HepG2 (cell line): Measurements from ENCODE around the gene POLE4. TPM values are rescaled to one million over a fixed set of nuclear protein-coding genes. Genes with fewer than 3 reads are reported as not detected.

Experiments
- ATAC-seq: fragments of 200-7000 bp; cut with Tn5 transposase; 3 replicates; pipeline ENCODE4 v1.9.1; 2020; ENCODE audit warnings: mild to moderate bottlenecking, moderate library complexity
- BruUV-seq: library from RNA; stranded (reverse); fragments of 400-500 nt; replicated peaks from 2 replicates; lab custom pipeline; 2021; lab: Mats Ljungman, UMichigan
- CTCF ChIA-PET: fragments of 300-600 bp; formaldehyde crosslinking; extraction: SDS; loops from one replicate; lab custom pipeline; 2021; ENCODE audit warnings: low total read pairs, inconsistent platforms, low intra/inter-chr PET ratio; lab: Yijun Ruan, JAX
- POLR2A ChIA-PET: fragments of 350-600 bp; sonication (Branson Sonifier 250); formaldehyde crosslinking; loops from one replicate; lab custom pipeline; 2020; ENCODE audit warnings: antibody characterized with exemption, inconsistent platforms; lab: Yijun Ruan, JAX
- DNase-seq: peaks from one replicate; pipeline ENCODE4 v3.0.0-alpha.2; 2015; ENCODE audit warnings: low spot score
- FAIRE-seq: peaks from 3 replicates; lab custom pipeline; 2011; peaks lifted over from hg19 to GRCh38; lab: Jason Lieb, UNC
- H2AFZ ChIP-seq: one replicate; pipeline ENCODE4 v1.6.1; 2011; ENCODE audit warnings: low read length, inconsistent platforms
- H3K27ac ChIP-seq: fragments of 300-600 bp; 3 replicates; pipeline ENCODE4 v1.8.0; 2011; ENCODE audit warnings: mixed run types, mild to moderate bottlenecking, mixed read lengths, low read length, inconsistent platforms; ENCODE audit not compliant: insufficient read depth; ENCODE audit errors: extremely low read length
- H3K27me3 ChIP-seq, 2 experiments: fragments of 200-600 bp in 1 of 2; 2 replicates in 1 of 2; 3 replicates in 1 of 2; pipeline versions ENCODE4 v1.6.0 to v1.8.0; 2011; ENCODE audit warnings: low read length in 2 of 2, mild to moderate bottlenecking in 2 of 2, moderate library complexity in 2 of 2, inconsistent platforms in 1 of 2; ENCODE audit not compliant: insufficient read depth in 2 of 2, control insufficient read depth in 1 of 2
- H3K36me3 ChIP-seq, 2 experiments: fragments of 200-600 bp in 1 of 2; replicated peaks in 1 of 2; 2 replicates in 1 of 2; 3 replicates in 1 of 2; pipeline versions ENCODE4 v1.5.1 to v1.8.0; 2011; ENCODE audit warnings: low read length in 2 of 2, inconsistent platforms in 1 of 2; ENCODE audit not compliant: insufficient read depth in 2 of 2, control insufficient read depth in 1 of 2
- H3K4me1 ChIP-seq: 2 replicates; pipeline ENCODE4 v1.5.1; 2012; ENCODE audit warnings: low read length, inconsistent platforms; ENCODE audit not compliant: insufficient read depth
- H3K4me2 ChIP-seq: 2 replicates; pipeline ENCODE4 v1.6.0; 2011; ENCODE audit warnings: low read depth, low read length, inconsistent platforms
- H3K4me3 ChIP-seq, 3 experiments: fragments of 200-600 bp in 1 of 3; sonication (generic), shearing (Covaris generic) in 1 of 3; replicated peaks in 1 of 3; 2 replicates each; pipeline ENCODE4 v1.5.1; 2011 to 2016; ENCODE audit warnings: low read length in 3 of 3, inconsistent platforms in 2 of 3, low read depth in 2 of 3, mild to moderate bottlenecking in 2 of 3, control low read depth in 1 of 3, mixed read lengths in 1 of 3; ENCODE audit not compliant: insufficient read depth in 1 of 3
- H3K79me2 ChIP-seq: one replicate; pipeline ENCODE4 v1.6.1; 2011; ENCODE audit warnings: low read length, inconsistent platforms; ENCODE audit not compliant: insufficient read depth
- H3K9ac ChIP-seq: 2 replicates; pipeline ENCODE4 v1.6.0; 2011; ENCODE audit warnings: mild to moderate bottlenecking, low read depth, low read length, inconsistent platforms; ENCODE audit not compliant: insufficient read depth
- H3K9me3 ChIP-seq: 2 replicates; pipeline ENCODE4 v1.5.1; 2012; ENCODE audit warnings: mild to moderate bottlenecking, low read length
- H4K20me1 ChIP-seq: 2 replicates; pipeline ENCODE4 v1.6.0; 2011; ENCODE audit warnings: inconsistent platforms, mild to moderate bottlenecking, low read length, moderate library complexity; ENCODE audit not compliant: insufficient read depth
- ATRX ChIP-seq: sonication (generic); formaldehyde crosslinking; IDR thresholded peaks from 2 replicates; pipeline ENCODE4 v1.4.0; 2020; ENCODE audit warnings: missing genetic modification reagents, borderline replicate concordance
- CEBPB ChIP-seq: IDR thresholded peaks from 2 replicates; pipeline ENCODE4 v1.6.1; 2011; ENCODE audit warnings: low read depth, low read length, improper control_type of control experiment, borderline replicate concordance
- FIP1L1 ChIP-seq: fragments of 200-400 bp; formaldehyde crosslinking; IDR thresholded peaks from 2 replicates; pipeline ENCODE4 v1.6.1; 2018; ENCODE audit warnings: low read depth, mild to moderate bottlenecking, low read length, moderate library complexity, borderline replicate concordance; ENCODE audit not compliant: insufficient read depth
- FOSL2 ChIP-seq: sonication (generic); formaldehyde crosslinking; IDR thresholded peaks from 2 replicates; pipeline ENCODE4 v1.4.0; 2020; ENCODE audit warnings: missing genetic modification reagents
- NFYC ChIP-seq: IDR thresholded peaks from 2 replicates; pipeline ENCODE4 v1.6.1; 2016; ENCODE audit warnings: missing genetic modification reagents, missing compliant biosample characterization
- PITX1 ChIP-seq: sonication (generic); formaldehyde crosslinking; IDR thresholded peaks from 2 replicates; pipeline ENCODE4 v1.5.1; 2020; ENCODE audit warnings: mild to moderate bottlenecking, missing genetic modification reagents
- TBP ChIP-seq: sonication (generic); formaldehyde crosslinking; IDR thresholded peaks from 2 replicates; pipeline ENCODE4 v1.5.0; 2020; ENCODE audit warnings: missing genetic modification reagents
- YY1 ChIP-seq: IDR thresholded peaks from 2 replicates; pipeline ENCODE4 v1.6.1; 2011; ENCODE audit warnings: low read length, low read depth, moderate library complexity, mild to moderate bottlenecking; ENCODE audit not compliant: insufficient read depth, insufficient replicate concordance
- ZNF10 ChIP-seq: sonication (generic); formaldehyde crosslinking; IDR thresholded peaks from 2 replicates; pipeline ENCODE4 v1.4.0; 2020; ENCODE audit warnings: mild to moderate bottlenecking, low read depth, missing genetic modification reagents, borderline replicate concordance
- ZNF180 ChIP-seq: sonication (generic); formaldehyde crosslinking; IDR thresholded peaks from 2 replicates; pipeline ENCODE4 v1.4.0; 2020; ENCODE audit warnings: low read depth, missing genetic modification reagents, borderline replicate concordance
- ZNF530 ChIP-seq: sonication (generic); formaldehyde crosslinking; IDR thresholded peaks from 2 replicates; pipeline ENCODE4 v1.5.0; 2020; ENCODE audit warnings: low read depth, mild to moderate bottlenecking, missing genetic modification reagents
- ZNF550 ChIP-seq: sonication (generic); formaldehyde crosslinking; IDR thresholded peaks from 2 replicates; pipeline ENCODE4 v1.4.0; 2020; ENCODE audit warnings: mild to moderate bottlenecking, missing genetic modification reagents, borderline replicate concordance
- ZNF703 ChIP-seq: sonication (generic); formaldehyde crosslinking; IDR thresholded peaks from 2 replicates; pipeline ENCODE4 v1.5.1; 2020; ENCODE audit warnings: missing genetic modification reagents, mild to moderate bottlenecking, moderate library complexity, borderline replicate concordance
- ZNF816 ChIP-seq: sonication (generic); formaldehyde crosslinking; IDR thresholded peaks from 2 replicates; pipeline ENCODE4 v1.8.0; 2022; ENCODE audit warnings: missing genetic modification reagents, mild to moderate bottlenecking, borderline replicate concordance
- WGBS: methylation state at CpG from one replicate; pipeline ENCODE4 v1.1.6; 2017; ENCODE audit warnings: low lambda C conversion rate; 5-methylcytosine and 5-hydroxymethylcytosine counted together
- in situ Hi-C: cut with HindIII; loops from 2 replicates; pipeline ENCODE4 v1.10.0; 2017; ENCODE audit warnings: low pct_unique_long_range_greater_than_20kb; ENCODE audit not compliant: extremely low pct_ligation_motif_present
- intact Hi-C: fragments of 100-400 bp; cut with micrococcal nuclease; formaldehyde crosslinking; loops from one replicate; pipeline ENCODE4 v1.10.0; 2022; ENCODE audit not compliant: unreplicated experiment
- polyA plus RNA-seq, 8 experiments: library from polyadenylated mRNA; depleted of rRNA in 3 of 8; stranded (reverse) in 7 of 8; unstranded in 1 of 8; fragments of >200 nt; fragmentation: Illumina TruSeq in 4 of 8; extraction: Trizol in 4 of 8; gene quantifications; 2 replicates each; pipeline versions ENCODE4 v1.2.1 to v1.2.3, GENCODE V29; 2011 to 2016; ENCODE audit warnings: low read depth in 4 of 8, missing spikeins in 1 of 8, mixed read lengths in 1 of 8; ENCODE audit not compliant: insufficient read depth in 1 of 8
- total RNA-seq, 5 experiments: library from RNA; depleted of rRNA; stranded (reverse); fragments of >200 nt; fragmentation: Illumina TruSeq; extraction: Trizol; gene quantifications; 2 replicates each; pipeline ENCODE4 v1.2.3, GENCODE V29; 2016; ENCODE audit warnings: low read depth in 1 of 5
- TF ChIP-seq, protein P1 (sequence below): IDR thresholded peaks from 2 replicates; pipeline ENCODE4 v1.6.1; 2012; ENCODE audit warnings: low read depth, low read length, improper control_type of control experiment
- TF ChIP-seq, protein P2 (sequence below): sonication (generic); formaldehyde crosslinking; IDR thresholded peaks from 2 replicates; pipeline ENCODE4 v1.5.0; 2020; ENCODE audit warnings: missing genetic modification reagents

POLE4 gene
- total and polyA plus RNA-seq, 2 of the 13 experiments (the other 11 are each of a cell fraction or from before 2014, with no cell fraction given): 106 to 116 TPM

DNA sequence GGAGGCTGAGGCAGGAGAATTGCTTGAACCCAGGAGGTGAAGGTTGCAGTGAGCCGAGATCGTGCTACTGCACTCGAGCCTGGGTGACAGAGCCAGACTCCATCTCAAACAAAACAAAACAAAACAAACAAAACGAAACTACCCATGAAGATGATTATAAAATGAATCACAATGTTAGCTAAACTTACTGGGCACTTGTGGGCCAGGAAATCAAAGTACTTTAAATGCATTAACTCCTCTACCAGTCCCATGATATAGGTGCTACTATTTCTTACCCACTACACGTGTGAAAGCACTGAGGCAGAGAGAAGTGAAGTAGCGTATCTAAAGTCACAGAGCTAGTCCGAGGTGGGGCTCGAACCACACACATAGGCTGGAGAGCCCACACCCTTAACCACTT, 53.6 kb downstream of the POLE4 start:
- no peak overlapping the region for H3K9ac ChIP-seq
- H3K27me3 ChIP-seq: no peaks in the 10 kb centered on the region
- no peaks in the 10 kb centered on the region for H3K9me3 ChIP-seq
- in situ Hi-C loops: no loop called here
- no peak overlapping the region for H3K27ac ChIP-seq
- DNase-seq (no peak), FAIRE-seq (no peak), ATAC-seq (no peak)
- H3K4me1 ChIP-seq: no peaks in the 10 kb centered on the region
- H4K20me1 ChIP-seq: no peaks in the 10 kb centered on the region
- 87% methylated on average over 8 of the region's 8 CpGs for WGBS
- H3K79me2 ChIP-seq: no peaks in the 10 kb centered on the region
- no peak overlapping the region for H3K4me3 ChIP-seq
- ChIA-PET POLR2A (no interaction called here), CTCF (no interaction called here)
- no peaks in the 10 kb centered on the region; a peak in 2 of 5 replicates for H3K36me3 ChIP-seq
- no peak for TF ChIP-seq ZNF180
- TF ChIP-seq ZNF703 (CRISPR knock-in tag): 0 out of 2 replicates have a peak, but pooled peaks have one; percentile 19
- no peak for TF ChIP-seq ZNF530
- no peak overlapping the region for H2AFZ ChIP-seq
- no TSS peak for BruUV-seq
- intact Hi-C loops: no loop called here
- no peak overlapping the region for H3K4me2 ChIP-seq

DNA sequence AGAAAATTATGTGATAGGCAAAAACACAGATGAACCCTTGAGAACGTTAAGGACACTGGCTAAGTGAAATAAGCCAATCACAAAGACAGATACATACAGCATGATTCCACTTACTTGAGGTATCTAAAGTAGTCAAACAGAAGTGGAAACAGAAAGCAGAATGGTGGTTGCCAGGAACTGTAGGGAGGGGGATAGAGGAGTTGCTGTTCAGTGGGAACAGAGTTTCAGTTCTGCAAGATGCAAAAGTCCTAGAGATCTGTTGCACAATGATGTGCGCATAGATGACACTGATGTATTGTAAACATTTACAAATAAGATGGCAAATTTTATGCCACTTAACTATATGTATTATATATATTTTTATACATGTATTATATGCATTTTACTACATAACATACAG, 59.7 kb downstream of the POLE4 start:
- intact Hi-C loops (no loop called here), in situ Hi-C loops (no loop called here)
- Histone ChIP-seq H3K27me3 (no peaks in the 10 kb centered on the region), H3K4me3 (no peak overlapping the region), H3K9me3 (no peaks in the 10 kb centered on the region), H4K20me1 (no peaks in the 10 kb centered on the region), H3K36me3 (no peaks in the 10 kb centered on the region), H3K4me2 (no peak overlapping the region), H3K9ac (no peak overlapping the region), H2AFZ (no peak overlapping the region), H3K27ac (no peak overlapping the region), H3K79me2 (no peaks in the 10 kb centered on the region), H3K4me1 (peaks cover 10% of the 10 kb centered on the region)
- FAIRE-seq (no peak), DNase-seq (no peak), ATAC-seq (no peak)
- TF ChIP-seq YY1 (no peak), PITX1 (CRISPR knock-in tag) (no peak), ZNF550 (CRISPR knock-in tag) (no peak), NFYC (no peak), TBP (CRISPR knock-in tag) (no peak), ZNF10 (CRISPR knock-in tag) (no peak), CEBPB (no peak), FIP1L1 (no peak), ZNF816 (CRISPR knock-in tag) (no peak), FOSL2 (no peak), ATRX (CRISPR knock-in tag) (no peak)
- TF ChIP-seq, protein P1, sequence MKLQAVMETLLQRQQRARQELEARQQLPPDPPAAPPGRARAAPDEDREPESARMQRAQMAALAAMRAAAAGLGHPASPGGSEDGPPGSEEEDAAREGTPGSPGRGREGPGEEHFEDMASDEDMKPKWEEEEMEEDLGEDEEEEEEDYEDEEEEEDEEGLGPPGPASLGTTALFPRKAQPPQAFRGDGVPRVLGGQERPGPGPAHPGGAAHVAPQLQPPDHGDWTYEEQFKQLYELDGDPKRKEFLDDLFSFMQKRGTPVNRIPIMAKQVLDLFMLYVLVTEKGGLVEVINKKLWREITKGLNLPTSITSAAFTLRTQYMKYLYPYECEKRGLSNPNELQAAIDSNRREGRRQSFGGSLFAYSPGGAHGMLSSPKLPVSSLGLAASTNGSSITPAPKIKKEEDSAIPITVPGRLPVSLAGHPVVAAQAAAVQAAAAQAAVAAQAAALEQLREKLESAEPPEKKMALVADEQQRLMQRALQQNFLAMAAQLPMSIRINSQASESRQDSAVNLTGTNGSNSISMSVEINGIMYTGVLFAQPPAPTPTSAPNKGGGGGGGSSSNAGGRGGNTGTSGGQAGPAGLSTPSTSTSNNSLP: no peak
- TF ChIP-seq, protein P2, sequence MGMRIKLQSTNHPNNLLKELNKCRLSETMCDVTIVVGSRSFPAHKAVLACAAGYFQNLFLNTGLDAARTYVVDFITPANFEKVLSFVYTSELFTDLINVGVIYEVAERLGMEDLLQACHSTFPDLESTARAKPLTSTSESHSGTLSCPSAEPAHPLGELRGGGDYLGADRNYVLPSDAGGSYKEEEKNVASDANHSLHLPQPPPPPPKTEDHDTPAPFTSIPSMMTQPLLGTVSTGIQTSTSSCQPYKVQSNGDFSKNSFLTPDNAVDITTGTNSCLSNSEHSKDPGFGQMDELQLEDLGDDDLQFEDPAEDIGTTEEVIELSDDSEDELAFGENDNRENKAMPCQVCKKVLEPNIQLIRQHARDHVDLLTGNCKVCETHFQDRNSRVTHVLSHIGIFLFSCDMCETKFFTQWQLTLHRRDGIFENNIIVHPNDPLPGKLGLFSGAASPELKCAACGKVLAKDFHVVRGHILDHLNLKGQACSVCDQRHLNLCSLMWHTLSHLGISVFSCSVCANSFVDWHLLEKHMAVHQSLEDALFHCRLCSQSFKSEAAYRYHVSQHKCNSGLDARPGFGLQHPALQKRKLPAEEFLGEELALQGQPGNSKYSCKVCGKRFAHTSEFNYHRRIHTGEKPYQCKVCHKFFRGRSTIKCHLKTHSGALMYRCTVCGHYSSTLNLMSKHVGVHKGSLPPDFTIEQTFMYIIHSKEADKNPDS (CRISPR knock-in tag): no peak
- ChIA-PET POLR2A (no interaction called here), CTCF (no interaction called here)
- no TSS peak for BruUV-seq
- 89% methylated on average over 2 of the region's 2 CpGs for WGBS
